HEK293 (cell line): ENCODE data around the gene NME1.

Source experiments
- CTCF ChIA-PET: fragments of 350-600 bp; formaldehyde crosslinking; extraction: SDS; loops from one replicate; lab custom pipeline; 2021; ENCODE audit warnings: antibody characterized with exemption; lab: Yijun Ruan, JAX
- POLR2A ChIA-PET: fragments of 300-600 bp; formaldehyde crosslinking; extraction: SDS; loops from one replicate; lab custom pipeline; 2020; ENCODE audit warnings: antibody characterized with exemption, inconsistent platforms; lab: Yijun Ruan, JAX
- H3K27ac ChIP-seq: fragments of 200-500 bp; sonication (Bioruptor generic); 2 replicates; pipeline ENCODE4 v1.5.1; 2014; ENCODE audit warnings: low read depth, low read length, control low read depth, inconsistent platforms; ENCODE audit errors: extremely low read depth
- H3K36me3 ChIP-seq, 2 experiments: fragments of 200-500 bp in 1 of 2; sonication (Bioruptor generic) in 1 of 2; 1 replicate in 1 of 2; 2 replicates in 1 of 2; pipeline ENCODE4 v1.5.1; 2014 to 2017; ENCODE audit warnings: inconsistent platforms in 2 of 2, low read length in 2 of 2; ENCODE audit not compliant: control insufficient read depth in 2 of 2, insufficient read depth in 1 of 2
- H3K4me1 ChIP-seq: fragments of 200-500 bp; sonication (Bioruptor generic); 2 replicates; pipeline ENCODE4 v1.5.1; 2014; ENCODE audit warnings: mild to moderate bottlenecking, low read length, inconsistent platforms; ENCODE audit not compliant: control insufficient read depth, insufficient read depth
- H3K4me3 ChIP-seq: 2 replicates; pipeline ENCODE4 v1.5.1; 2011; ENCODE audit warnings: low read depth, mild to moderate bottlenecking, control low read depth, low read length, moderate library complexity
- H3K9me3 ChIP-seq: fragments of 200-500 bp; sonication (Bioruptor generic); 2 replicates; pipeline ENCODE4 v1.5.1; 2014; ENCODE audit warnings: low read depth, low read length, inconsistent platforms; ENCODE audit not compliant: control insufficient read depth, insufficient read depth
- ZFP3 ChIP-seq: fragments of 450-650 bp; formaldehyde crosslinking; IDR thresholded peaks from 2 replicates; pipeline ENCODE4 v1.5.1; 2016; ENCODE audit warnings: low read depth, missing biosample characterization, missing genetic modification characterization
- ZNF175 ChIP-seq: fragments of 450-650 bp; formaldehyde crosslinking; IDR thresholded peaks from 2 replicates; pipeline ENCODE4 v1.5.1; 2016; ENCODE audit warnings: missing biosample characterization, missing genetic modification characterization
- ZNF2 ChIP-seq: fragments of 450-650 bp; formaldehyde crosslinking; IDR thresholded peaks from 2 replicates; pipeline ENCODE4 v1.5.1; 2016; ENCODE audit warnings: missing biosample characterization, missing genetic modification characterization
- ZNF501 ChIP-seq: fragments of 450-650 bp; formaldehyde crosslinking; IDR thresholded peaks from 2 replicates; pipeline ENCODE4 v1.5.1; 2016; ENCODE audit warnings: missing biosample characterization, missing genetic modification characterization
- ZNF514 ChIP-seq: fragments of 450-650 bp; formaldehyde crosslinking; IDR thresholded peaks from 2 replicates; pipeline ENCODE4 v1.5.1; 2016; ENCODE audit warnings: missing biosample characterization, missing genetic modification characterization
- ZNF529 ChIP-seq: fragments of 450-650 bp; formaldehyde crosslinking; IDR thresholded peaks from 2 replicates; pipeline ENCODE4 v1.5.1; 2017; ENCODE audit warnings: missing genetic modification characterization, missing biosample characterization; ENCODE audit not compliant: insufficient replicate concordance
- ZNF571 ChIP-seq: fragments of 450-650 bp; formaldehyde crosslinking; IDR thresholded peaks from 2 replicates; pipeline ENCODE4 v1.5.0; 2017; ENCODE audit warnings: missing biosample characterization, missing genetic modification characterization
- ZNF610 ChIP-seq: fragments of 450-650 bp; formaldehyde crosslinking; IDR thresholded peaks from 2 replicates; pipeline ENCODE4 v1.5.1; 2016; ENCODE audit warnings: missing biosample characterization, missing genetic modification characterization, borderline replicate concordance
- ZNF624 ChIP-seq: fragments of 450-650 bp; formaldehyde crosslinking; IDR thresholded peaks from 2 replicates; pipeline ENCODE4 v1.5.1; 2017; ENCODE audit warnings: missing biosample characterization, missing genetic modification characterization
- ZNF654 ChIP-seq: fragments of 450-650 bp; formaldehyde crosslinking; IDR thresholded peaks from 2 replicates; pipeline ENCODE4 v1.5.1; 2016; ENCODE audit warnings: low read depth, missing biosample characterization, missing genetic modification characterization
- ZNF776 ChIP-seq: fragments of 450-650 bp; formaldehyde crosslinking; IDR thresholded peaks from 2 replicates; pipeline ENCODE4 v1.5.0; 2017; ENCODE audit warnings: missing biosample characterization, missing genetic modification characterization, borderline replicate concordance
- ZNF791 ChIP-seq: fragments of 450-650 bp; formaldehyde crosslinking; IDR thresholded peaks from 2 replicates; pipeline ENCODE4 v1.5.1; 2016; ENCODE audit warnings: missing biosample characterization, missing genetic modification characterization
- TF ChIP-seq, protein P1 (sequence below): fragments of 450-650 bp; formaldehyde crosslinking; IDR thresholded peaks from 2 replicates; pipeline ENCODE4 v1.5.1; 2016; ENCODE audit warnings: missing biosample characterization, missing genetic modification characterization, low read depth
- TF ChIP-seq, protein P2 (sequence below): fragments of 450-650 bp; formaldehyde crosslinking; IDR thresholded peaks from 2 replicates; pipeline ENCODE4 v1.5.1; 2016; ENCODE audit warnings: missing biosample characterization, missing genetic modification characterization
- TF ChIP-seq, protein P3 (sequence below): fragments of 450-650 bp; formaldehyde crosslinking; IDR thresholded peaks from 2 replicates; pipeline ENCODE4 v1.5.1; 2016; ENCODE audit warnings: missing biosample characterization, missing genetic modification characterization
- TF ChIP-seq, protein P4 (sequence below): fragments of 450-650 bp; formaldehyde crosslinking; IDR thresholded peaks from 2 replicates; pipeline ENCODE4 v1.5.1; 2016; ENCODE audit warnings: missing biosample characterization, missing genetic modification characterization
- TF ChIP-seq, protein P5 (sequence below): fragments of 450-650 bp; formaldehyde crosslinking; IDR thresholded peaks from 2 replicates; pipeline ENCODE4 v1.5.1; 2016; ENCODE audit warnings: missing biosample characterization, missing genetic modification characterization
- TF ChIP-seq, protein P6 (sequence below): fragments of 450-650 bp; formaldehyde crosslinking; optimal IDR thresholded peaks from 2 replicates; pipeline ENCODE3; 2016; ENCODE audit warnings: missing biosample characterization, mild to moderate bottlenecking, missing genetic modification characterization
- TF ChIP-seq, protein P7 (sequence below): fragments of 450-650 bp; formaldehyde crosslinking; IDR thresholded peaks from 2 replicates; pipeline ENCODE4 v1.5.1; 2016; ENCODE audit warnings: missing biosample characterization, missing genetic modification characterization
- TF ChIP-seq, protein P8 (sequence below): fragments of 450-650 bp; formaldehyde crosslinking; IDR thresholded peaks from 2 replicates; pipeline ENCODE4 v1.5.1; 2016; ENCODE audit warnings: missing biosample characterization, missing genetic modification characterization

NME1 gene

DNA sequence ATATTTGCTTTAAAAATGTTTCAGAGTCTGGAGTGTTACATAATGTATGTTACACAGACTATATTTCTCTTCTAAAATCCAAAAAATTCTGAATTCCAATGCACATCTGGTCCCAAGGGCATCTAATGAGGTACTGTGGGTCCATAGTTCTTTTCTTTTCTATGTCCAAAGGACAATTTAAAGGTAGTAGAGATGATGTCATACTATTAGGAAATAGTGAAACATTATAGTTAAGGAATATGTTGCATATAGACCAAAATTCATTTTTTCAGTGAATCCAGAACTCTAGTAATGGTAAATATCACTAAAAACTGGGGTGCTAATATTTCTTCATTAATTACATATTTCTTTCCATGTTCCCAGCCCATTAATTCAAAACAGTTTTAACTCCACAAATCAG lies 35.8 kb downstream of the NME1 start:
- no peaks in the 10 kb centered on the region for H3K4me1 ChIP-seq
- ChIA-PET CTCF (interaction anchor here (1.3 kb wide), 1 partner anchor 68 kb away, joined by 3 read pairs; no protein-coding TSS in a partner anchor), POLR2A (no interaction called here)
- TF ChIP-seq ZNF2 (tag by site-specific recombination): no peak
- TF ChIP-seq, protein P1, sequence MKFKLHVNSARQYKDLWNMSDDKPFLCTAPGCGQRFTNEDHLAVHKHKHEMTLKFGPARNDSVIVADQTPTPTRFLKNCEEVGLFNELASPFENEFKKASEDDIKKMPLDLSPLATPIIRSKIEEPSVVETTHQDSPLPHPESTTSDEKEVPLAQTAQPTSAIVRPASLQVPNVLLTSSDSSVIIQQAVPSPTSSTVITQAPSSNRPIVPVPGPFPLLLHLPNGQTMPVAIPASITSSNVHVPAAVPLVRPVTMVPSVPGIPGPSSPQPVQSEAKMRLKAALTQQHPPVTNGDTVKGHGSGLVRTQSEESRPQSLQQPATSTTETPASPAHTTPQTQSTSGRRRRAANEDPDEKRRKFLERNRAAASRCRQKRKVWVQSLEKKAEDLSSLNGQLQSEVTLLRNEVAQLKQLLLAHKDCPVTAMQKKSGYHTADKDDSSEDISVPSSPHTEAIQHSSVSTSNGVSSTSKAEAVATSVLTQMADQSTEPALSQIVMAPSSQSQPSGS: peak; percentile 74
- H3K27ac ChIP-seq: no peak overlapping the region
- no peak overlapping the region for H3K4me3 ChIP-seq
- peaks cover 67 to 69% of the 10 kb centered on the region in 2 experiments for H3K36me3 ChIP-seq
- H3K9me3 ChIP-seq: no peaks in the 10 kb centered on the region

DNA sequence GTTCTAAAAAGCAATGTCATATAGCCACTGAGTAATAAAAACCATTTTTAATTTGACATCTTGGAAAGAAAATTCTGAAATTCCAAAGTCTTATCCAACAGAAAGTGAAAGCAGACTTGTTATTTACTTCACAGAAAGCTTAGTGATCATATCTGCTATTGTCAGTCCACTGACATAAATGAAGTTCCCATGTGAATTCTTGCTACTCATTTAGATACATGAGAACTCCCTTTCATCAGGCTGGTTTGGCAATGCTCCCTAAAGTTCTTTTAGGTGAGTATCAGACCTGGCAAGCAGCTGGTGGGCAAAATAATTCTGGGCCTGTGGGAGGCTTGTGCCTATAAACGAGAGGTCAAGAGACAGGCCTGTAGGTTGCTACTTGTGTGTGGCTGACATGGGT lies 36.3 kb downstream of the NME1 start:
- Histone ChIP-seq H3K9me3 (no peaks in the 10 kb centered on the region), H3K4me1 (no peaks in the 10 kb centered on the region), H3K4me3 (no peak overlapping the region), H3K36me3 (peaks cover 70 to 71% of the 10 kb centered on the region in 2 experiments), H3K27ac (no peak overlapping the region)
- TF ChIP-seq ZNF514 (tag by site-specific recombination) (no peak), ZNF529 (tag by site-specific recombination) (no peak), ZNF175 (tag by site-specific recombination) (no peak)
- TF ChIP-seq, protein P2, sequence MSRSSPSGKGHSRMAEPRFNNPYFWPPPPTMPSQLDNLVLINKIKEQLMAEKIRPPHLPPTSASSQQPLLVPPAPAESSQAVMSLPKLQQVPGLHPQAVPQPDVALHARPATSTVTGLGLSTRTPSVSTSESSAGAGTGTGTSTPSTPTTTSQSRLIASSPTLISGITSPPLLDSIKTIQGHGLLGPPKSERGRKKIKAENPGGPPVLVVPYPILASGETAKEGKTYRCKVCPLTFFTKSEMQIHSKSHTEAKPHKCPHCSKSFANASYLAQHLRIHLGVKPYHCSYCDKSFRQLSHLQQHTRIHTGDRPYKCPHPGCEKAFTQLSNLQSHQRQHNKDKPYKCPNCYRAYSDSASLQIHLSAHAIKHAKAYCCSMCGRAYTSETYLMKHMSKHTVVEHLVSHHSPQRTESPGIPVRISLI (tag by site-specific recombination): no peak
- ChIA-PET CTCF (interaction anchor here (1.1 to 1.3 kb wide), 2 partner anchors 68 to 246 kb away, joined by 3 read pairs; no protein-coding TSS in a partner anchor), POLR2A (no interaction called here)

DNA sequence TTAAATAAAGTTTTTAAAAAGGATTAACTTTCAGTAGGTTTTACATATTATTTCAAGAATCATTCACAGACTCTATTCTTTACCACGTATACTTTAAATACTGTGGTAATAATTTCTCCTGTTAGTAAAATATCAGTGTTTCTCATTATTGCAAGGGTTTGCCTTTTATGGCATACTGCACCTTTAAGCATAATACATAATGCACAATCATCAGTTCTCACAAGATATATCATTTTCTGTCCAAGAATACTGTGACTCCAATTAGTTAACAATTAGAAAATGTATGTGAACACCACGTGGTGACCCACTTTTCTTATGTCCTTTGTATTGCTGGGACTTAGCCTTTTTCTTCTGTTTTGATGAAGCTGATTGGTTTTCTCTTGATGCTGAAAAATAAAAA lies 38.5 kb downstream of the NME1 start:
- no peaks in the 10 kb centered on the region for H3K9me3 ChIP-seq
- ChIA-PET CTCF (no interaction called here), POLR2A (no interaction called here)
- no peaks in the 10 kb centered on the region for H3K4me1 ChIP-seq
- no peak overlapping the region for H3K27ac ChIP-seq
- peaks cover 69 to 75% of the 10 kb centered on the region in 2 experiments for H3K36me3 ChIP-seq
- H3K4me3 ChIP-seq: no peak overlapping the region
- TF ChIP-seq, protein P3, sequence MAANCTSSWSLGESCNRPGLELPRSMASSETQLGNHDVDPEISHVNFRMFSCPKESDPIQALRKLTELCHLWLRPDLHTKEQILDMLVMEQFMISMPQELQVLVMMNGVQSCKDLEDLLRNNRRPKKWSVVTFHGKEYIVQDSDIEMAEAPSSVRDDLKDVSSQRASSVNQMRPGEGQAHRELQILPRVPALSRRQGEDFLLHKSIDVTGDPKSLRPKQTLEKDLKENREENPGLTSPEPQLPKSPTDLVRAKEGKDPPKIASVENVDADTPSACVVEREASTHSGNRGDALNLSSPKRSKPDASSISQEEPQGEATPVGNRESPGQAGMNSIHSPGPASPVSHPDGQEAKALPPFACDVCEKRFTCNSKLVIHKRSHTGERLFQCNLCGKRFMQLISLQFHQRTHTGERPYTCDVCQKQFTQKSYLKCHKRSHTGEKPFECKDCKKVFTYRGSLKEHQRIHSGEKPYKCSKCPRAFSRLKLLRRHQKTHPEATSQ (tag by site-specific recombination): no peak
- TF ChIP-seq, protein P4, sequence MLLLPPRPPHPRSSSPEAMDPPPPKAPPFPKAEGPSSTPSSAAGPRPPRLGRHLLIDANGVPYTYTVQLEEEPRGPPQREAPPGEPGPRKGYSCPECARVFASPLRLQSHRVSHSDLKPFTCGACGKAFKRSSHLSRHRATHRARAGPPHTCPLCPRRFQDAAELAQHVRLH: no peak
- TF ChIP-seq ZFP3 (tag by site-specific recombination): no peak
- TF ChIP-seq ZNF654 (tag by site-specific recombination): no peak
- no peak for TF ChIP-seq ZNF571
- TF ChIP-seq, protein P5, sequence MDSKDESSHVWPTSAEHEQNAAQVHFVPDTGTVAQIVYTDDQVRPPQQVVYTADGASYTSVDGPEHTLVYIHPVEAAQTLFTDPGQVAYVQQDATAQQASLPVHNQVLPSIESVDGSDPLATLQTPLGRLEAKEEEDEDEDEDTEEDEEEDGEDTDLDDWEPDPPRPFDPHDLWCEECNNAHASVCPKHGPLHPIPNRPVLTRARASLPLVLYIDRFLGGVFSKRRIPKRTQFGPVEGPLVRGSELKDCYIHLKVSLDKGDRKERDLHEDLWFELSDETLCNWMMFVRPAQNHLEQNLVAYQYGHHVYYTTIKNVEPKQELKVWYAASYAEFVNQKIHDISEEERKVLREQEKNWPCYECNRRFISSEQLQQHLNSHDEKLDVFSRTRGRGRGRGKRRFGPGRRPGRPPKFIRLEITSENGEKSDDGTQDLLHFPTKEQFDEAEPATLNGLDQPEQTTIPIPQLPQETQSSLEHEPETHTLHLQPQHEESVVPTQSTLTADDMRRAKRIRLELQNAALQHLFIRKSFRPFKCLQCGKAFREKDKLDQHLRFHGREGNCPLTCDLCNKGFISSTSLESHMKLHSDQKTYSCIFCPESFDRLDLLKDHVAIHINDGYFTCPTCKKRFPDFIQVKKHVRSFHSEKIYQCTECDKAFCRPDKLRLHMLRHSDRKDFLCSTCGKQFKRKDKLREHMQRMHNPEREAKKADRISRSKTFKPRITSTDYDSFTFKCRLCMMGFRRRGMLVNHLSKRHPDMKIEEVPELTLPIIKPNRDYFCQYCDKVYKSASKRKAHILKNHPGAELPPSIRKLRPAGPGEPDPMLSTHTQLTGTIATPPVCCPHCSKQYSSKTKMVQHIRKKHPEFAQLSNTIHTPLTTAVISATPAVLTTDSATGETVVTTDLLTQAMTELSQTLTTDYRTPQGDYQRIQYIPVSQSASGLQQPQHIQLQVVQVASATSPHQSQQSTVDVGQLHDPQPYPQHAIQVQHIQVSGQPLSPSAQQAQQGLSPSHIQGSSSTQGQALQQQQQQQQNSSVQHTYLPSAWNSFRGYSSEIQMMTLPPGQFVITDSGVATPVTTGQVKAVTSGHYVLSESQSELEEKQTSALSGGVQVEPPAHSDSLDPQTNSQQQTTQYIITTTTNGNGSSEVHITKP (tag by site-specific recombination): no peak
- TF ChIP-seq, protein P6, sequence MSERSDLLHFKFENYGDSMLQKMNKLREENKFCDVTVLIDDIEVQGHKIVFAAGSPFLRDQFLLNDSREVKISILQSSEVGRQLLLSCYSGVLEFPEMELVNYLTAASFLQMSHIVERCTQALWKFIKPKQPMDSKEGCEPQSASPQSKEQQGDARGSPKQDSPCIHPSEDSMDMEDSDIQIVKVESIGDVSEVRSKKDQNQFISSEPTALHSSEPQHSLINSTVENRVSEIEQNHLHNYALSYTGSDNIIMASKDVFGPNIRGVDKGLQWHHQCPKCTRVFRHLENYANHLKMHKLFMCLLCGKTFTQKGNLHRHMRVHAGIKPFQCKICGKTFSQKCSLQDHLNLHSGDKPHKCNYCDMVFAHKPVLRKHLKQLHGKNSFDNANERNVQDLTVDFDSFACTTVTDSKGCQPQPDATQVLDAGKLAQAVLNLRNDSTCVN (tag by site-specific recombination): no peak
- no peak for TF ChIP-seq ZNF791 (tag by site-specific recombination)
- no peak for TF ChIP-seq ZNF610 (tag by site-specific recombination)
- TF ChIP-seq ZNF776 (tag by site-specific recombination): no peak
- TF ChIP-seq, protein P7, sequence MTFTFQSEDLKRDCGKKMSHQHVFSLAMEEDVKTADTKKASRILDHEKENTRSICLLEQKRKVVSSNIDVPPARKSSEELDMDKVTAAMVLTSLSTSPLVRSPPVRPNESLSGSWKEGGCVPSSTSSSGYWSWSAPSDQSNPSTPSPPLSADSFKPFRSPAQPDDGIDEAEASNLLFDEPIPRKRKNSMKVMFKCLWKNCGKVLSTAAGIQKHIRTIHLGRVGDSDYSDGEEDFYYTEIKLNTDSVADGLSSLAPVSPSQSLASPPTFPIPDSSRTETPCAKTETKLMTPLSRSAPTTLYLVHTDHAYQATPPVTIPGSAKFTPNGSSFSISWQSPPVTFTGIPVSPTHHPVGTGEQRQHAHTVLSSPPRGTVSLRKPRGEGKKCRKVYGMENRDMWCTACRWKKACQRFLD: no peak
- TF ChIP-seq ZNF624 (tag by site-specific recombination): no peak
- TF ChIP-seq, protein P8, sequence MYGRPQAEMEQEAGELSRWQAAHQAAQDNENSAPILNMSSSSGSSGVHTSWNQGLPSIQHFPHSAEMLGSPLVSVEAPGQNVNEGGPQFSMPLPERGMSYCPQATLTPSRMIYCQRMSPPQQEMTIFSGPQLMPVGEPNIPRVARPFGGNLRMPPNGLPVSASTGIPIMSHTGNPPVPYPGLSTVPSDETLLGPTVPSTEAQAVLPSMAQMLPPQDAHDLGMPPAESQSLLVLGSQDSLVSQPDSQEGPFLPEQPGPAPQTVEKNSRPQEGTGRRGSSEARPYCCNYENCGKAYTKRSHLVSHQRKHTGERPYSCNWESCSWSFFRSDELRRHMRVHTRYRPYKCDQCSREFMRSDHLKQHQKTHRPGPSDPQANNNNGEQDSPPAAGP (tag by site-specific recombination): no peak
- TF ChIP-seq ZNF501 (tag by site-specific recombination): no peak
